K562 (cell line): ENCODE data around the gene SPOCK3. TPM values are rescaled to one million over a fixed set of nuclear protein-coding genes. Genes with fewer than 3 reads are reported as not detected.

Source experiments
- E2F6 ChIP-seq, 2 experiments: IDR thresholded peaks; 2 replicates each; pipeline ENCODE4 v1.6.1; 2011; ENCODE audit warnings: borderline replicate concordance in 1 of 2, control low read depth in 1 of 2, low read depth in 1 of 2, low read length in 1 of 2, mild to moderate bottlenecking in 1 of 2, mixed read lengths in 1 of 2, moderate library complexity in 1 of 2; ENCODE audit not compliant: insufficient read depth in 1 of 2, insufficient read length in 1 of 2, poor library complexity in 1 of 2, severe bottlenecking in 1 of 2; ENCODE audit errors: extremely low read depth in 1 of 2
- GTF3C2 ChIP-seq: IDR thresholded peaks from 3 replicates; pipeline ENCODE4 v1.6.1; 2011; ENCODE audit warnings: borderline replicate concordance, mild to moderate bottlenecking, moderate library complexity; ENCODE audit not compliant: insufficient read length; ENCODE audit errors: extremely low read depth
- KDM1A ChIP-seq, 2 experiments: fragments of 450-650 bp; IDR thresholded peaks; 2 replicates each; pipeline ENCODE4 v1.6.1; 2016; ENCODE audit warnings: mild to moderate bottlenecking in 2 of 2
- NUFIP1 ChIP-seq: fragments of 450-650 bp; IDR thresholded peaks from 2 replicates; pipeline ENCODE4 v1.6.1; 2018; ENCODE audit not compliant: partially characterized antibody
- REST ChIP-seq, 2 experiments: fragments of 450-650 bp; formaldehyde crosslinking in 1 of 2; IDR thresholded peaks; 2 replicates each; pipeline versions ENCODE4 v1.4.0 to v1.6.1; 2014 to 2020; ENCODE audit warnings: mild to moderate bottlenecking in 2 of 2, borderline replicate concordance in 1 of 2, low read depth in 1 of 2
- polyA plus RNA-seq, 8 experiments: library from polyadenylated mRNA; depleted of rRNA in 4 of 8; stranded (reverse) in 5 of 8; unstranded in 3 of 8; fragments of >200 nt; fragmentation: Nextera tagmentation in 2 of 8; fragmentation: Illumina TruSeq in 1 of 8; extraction: Ambion mirVana in 2 of 8; extraction: Trizol in 1 of 8; gene quantifications; 2 replicates each; pipeline versions ENCODE4 v1.2.1 to v1.2.3, GENCODE V29; 2011 to 2014; ENCODE audit warnings: inconsistent platforms in 1 of 8, missing spikeins in 1 of 8
- total RNA-seq, 7 experiments: library from RNA; depleted of rRNA in 6 of 7; stranded (reverse); fragments of >200 nt in 6 of 7; fragmentation: Illumina TruSeq in 2 of 7; extraction: Trizol in 2 of 7; gene quantifications; 2 replicates each; pipeline versions ENCODE4 v1.2.1 to v1.2.3, GENCODE V29; 2011 to 2021; ENCODE audit warnings: low replicate concordance in 1 of 7

The SPOCK3 gene
- total and polyA plus RNA-seq, 9 of the 15 experiments (the other 6 are each of a cell fraction or from before 2014, with no cell fraction given), result not detected

- no peak for TF ChIP-seq REST (IDR thresholded peaks at IDR 0.05; ENCODE audit: borderline replicate concordance)
- TF ChIP-seq REST (CRISPR knock-in tag; IDR thresholded peaks at IDR 0.05; ENCODE audit: low read depth), result no peak
- TF ChIP-seq KDM1A (IDR thresholded peaks at IDR 0.05), result no peak
- TF ChIP-seq E2F6 (IDR thresholded peaks at IDR 0.05; ENCODE audit: borderline replicate concordance in 1 of 2, extremely low read depth in 1 of 2, insufficient read depth in 1 of 2, insufficient read length in 1 of 2, low read depth in 1 of 2, low read length in 1 of 2, poor library complexity in 1 of 2, severe bottlenecking in 1 of 2), result no peak
- no peak for TF ChIP-seq GTF3C2
- TF ChIP-seq NUFIP1, result no peak
Observed at GRCh38 chr4:167049257-167049656, 185.0 kb downstream of the SPOCK3 start (continued).
